HG02763 (cell line): ENCODE results near the gene CAV1.
"Not testable (repeated sequence)": the region's sequence is repeated elsewhere in the genome, so short reads cannot be mapped to it uniquely, and the experiment has no call there.

Experiments used
- ATAC-seq: cut with Tn5 transposase; IDR thresholded peaks from one replicate; pipeline ENCODE4 v1.9.1; 2021; ENCODE audit warnings: mild to moderate bottlenecking, moderate library complexity; ENCODE audit not compliant: unreplicated experiment

The CAV1 gene, protein sequence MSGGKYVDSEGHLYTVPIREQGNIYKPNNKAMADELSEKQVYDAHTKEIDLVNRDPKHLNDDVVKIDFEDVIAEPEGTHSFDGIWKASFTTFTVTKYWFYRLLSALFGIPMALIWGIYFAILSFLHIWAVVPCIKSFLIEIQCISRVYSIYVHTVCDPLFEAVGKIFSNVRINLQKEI

DNA sequence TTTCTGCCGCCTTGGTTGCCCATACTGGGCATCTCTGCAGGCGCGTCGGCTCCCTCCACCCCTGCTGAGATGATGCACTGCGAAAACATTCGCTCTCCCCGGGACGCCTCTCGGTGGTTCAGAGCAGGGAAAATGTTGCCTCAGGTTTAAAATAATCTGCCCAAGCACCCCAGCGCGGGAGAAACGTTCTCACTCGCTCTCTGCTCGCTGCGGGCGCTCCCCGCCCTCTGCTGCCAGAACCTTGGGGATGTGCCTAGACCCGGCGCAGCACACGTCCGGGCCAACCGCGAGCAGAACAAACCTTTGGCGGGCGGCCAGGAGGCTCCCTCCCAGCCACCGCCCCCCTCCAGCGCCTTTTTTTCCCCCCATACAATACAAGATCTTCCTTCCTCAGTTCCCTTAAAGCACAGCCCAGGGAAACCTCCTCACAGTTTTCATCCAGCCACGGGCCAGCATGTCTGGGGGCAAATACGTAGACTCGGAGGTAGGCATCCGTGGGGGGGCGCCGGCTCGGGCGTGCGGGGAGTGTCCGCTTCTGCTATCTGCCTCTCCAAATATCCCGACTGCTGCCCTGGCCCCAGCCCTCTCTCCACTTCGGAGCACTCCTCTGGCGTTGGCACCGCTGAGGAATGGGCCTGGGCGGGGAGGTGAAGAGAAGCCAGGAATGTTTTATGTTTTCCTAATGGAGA lies at the start of gene CAV1:
TSS of gene CAV1 (plus strand) at position 428 of the 689 bp plus-strand sequence. CDS start at position 455, 27 bp downstream.
- ATAC-seq, result no peak

DNA sequence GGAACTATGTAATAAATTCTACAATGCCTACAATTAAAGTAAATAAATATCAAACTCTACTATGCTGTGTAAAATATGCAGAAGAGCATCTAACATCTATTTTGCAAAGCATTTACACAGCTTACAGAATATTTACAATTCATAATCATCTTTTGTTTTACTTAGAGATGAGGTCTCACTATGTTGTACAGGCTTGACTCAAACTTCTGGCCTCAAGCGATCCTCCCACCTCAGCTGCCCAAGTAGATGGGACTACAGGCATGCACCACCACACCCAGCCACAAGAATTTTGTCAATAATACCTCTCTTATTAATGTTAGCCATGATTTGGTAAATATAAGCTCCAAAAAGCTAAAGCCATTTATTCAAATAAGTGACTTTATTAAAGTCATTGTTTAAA lies 47.2 kb upstream of the CAV1 start:
- no peak for ATAC-seq

DNA sequence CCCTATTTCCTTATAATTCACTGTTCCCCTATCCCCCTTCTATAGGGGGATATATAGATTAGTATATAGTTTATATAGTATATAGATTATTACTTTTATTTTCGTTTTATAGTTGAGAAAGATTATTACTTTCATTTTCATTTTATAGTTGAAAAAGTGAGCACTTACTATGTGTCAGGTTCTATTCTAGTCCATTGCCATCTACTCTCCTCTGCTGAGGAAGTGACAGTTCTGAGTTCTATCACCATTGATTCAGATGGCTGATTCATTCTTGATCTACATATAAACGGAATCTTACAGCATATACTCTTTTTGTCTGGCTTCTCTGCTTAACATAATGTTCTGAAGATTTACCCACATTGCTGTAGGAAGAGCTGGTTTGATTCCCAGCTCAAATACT lies 46.0 kb upstream of the CAV1 start:
- no peak for ATAC-seq

DNA sequence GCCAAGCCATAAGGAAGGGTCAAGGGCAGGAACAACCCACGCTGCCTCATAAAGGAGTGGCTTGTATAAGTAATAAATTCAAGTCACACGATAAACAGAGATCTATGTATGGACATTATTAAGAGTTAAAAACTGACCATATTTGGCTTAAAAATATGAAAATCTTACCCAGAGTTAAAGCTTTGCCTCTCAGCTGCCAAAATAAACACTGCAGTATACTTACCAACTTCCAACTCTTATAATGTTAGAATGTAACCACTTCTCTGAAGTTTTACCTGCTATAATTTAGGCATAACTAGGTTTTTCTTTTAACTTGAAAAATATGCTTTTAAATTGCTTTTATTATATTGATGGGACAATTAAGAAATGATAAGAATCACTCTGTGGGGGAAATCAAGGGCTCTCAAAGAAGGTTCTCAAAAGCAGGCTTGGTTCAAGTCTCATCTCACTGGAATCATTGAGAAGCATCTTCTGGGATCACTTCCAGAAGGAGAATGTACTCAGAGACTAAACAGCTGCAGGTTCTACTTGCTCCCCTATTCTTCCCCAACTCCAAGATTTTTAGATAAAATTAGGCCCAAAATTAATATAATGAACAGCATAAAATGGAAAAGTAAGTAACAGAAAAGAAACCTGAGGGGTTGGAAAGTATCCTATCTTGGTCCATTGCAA lies 41.4 kb upstream of the CAV1 start:
- no peak for ATAC-seq

DNA sequence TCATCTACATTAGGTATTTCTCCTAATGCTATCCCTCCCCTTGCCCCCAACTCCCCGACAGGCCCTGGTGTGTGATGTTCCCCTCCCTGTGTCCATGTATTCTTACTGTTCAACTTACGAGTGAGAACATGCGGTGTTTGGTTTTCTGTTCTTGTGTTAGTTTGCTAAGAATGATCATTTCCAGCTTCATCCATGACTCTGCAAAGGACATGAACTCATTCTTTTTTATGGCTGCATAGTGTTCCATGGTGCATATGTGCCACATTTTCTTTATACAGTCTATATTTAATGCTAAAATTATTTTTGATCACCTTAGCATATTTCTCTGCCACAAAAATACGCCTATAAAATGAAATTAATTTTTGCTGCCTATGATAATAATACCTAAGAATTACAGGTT lies 40.4 kb upstream of the CAV1 start:
- ATAC-seq, result not testable (repeated sequence)

DNA sequence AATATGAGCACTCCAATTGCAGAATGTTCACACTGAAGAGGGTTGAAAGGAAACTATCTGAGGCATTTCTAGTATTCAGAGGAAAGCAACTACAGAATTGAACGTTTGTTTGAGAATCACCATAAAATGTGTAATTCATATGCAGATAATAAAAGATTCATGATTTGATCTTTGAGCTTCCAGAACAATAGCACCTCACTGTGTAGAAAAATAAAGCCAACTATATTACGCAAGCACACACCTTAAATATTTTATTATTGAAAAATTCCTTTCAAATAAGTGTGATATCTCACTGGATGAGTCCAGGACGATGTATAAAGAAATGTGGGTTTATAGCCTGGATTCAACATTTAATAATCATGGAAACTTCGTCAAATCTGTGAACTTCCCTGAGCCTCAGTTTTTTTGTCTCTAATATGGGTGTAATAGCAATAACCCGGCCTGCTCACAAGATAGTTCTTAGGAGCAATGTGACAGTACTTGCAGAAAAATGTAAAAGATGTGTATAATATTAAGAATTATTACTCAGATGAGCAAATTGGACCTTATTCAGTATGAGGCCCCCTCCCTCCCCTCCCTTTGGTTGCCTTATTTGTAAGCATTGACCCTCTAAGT lies 36.8 kb upstream of the CAV1 start:
- no peak for ATAC-seq

DNA sequence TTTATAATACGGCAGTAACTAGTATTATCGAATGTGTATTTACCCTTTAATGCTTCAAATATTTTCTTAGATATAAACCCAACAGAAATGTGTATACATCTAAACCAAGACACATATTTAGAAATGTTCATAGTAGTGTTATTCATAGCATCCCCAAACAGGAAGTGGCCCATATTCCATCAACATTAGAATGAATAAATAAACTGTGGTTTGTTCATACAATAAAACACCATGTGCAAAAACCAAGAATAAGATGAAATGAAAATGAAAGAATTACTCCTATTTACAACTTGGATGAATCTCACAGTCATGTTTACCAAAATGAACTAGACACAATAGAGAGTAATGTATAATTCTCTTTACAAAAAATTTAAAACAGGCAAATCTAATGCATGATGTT lies 34.5 kb upstream of the CAV1 start:
- ATAC-seq, result no peak

DNA sequence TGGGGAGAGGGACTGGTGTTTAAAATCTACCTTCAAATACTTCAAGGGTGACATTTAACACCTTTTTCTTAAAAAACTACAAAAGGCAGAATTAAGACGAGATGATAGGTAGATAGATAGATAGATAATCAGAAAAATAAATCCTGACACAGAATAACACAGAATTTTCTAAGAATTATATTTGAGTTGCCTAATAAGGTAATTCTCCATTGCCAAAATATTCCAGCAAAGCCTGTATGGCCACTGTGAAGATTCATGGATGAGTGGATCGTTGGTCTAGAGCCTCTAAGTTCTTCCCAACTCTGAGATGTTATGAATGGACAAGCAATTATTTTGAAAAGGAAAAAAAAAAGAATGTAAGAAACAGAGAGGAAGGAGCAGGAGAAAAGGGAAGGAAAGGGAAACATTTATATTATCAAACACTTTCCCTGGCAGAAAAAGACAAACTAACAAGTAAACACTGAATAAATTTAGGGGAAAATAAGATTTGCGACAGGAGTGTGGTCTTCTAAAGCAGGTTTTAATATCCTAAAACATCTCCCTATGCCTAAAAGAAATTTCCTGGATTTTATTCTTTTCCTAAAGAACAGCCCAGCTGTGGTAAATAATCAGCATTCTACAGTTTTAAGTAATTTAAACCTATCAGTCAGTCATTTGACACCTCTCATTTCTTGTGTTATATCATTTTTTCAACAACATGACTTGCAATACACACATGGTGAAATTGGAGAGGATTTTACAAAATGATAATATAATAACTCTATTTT lies 32.8 kb upstream of the CAV1 start:
- no peak for ATAC-seq

DNA sequence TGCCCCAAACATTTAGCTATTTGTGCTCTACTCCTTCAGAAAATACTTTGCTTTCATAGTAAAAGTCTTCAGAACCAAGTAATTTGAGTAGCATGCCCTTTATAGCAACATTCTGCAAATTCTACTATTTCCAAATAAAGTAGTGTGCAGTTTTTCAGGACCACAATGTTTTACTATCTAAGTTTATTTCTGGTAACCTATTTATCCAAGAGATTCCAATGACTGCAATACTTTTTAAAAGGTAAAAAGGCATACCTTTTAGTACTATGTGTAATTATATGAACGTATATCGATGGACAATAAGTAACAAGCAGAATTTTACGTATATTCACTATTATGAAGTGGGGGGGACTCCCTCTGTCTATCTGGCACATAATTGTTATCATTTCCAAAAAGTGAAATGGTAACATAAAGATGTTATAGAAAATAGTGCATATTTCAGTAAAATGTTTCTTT lies 32.2 kb upstream of the CAV1 start:
- ATAC-seq, result no peak

DNA sequence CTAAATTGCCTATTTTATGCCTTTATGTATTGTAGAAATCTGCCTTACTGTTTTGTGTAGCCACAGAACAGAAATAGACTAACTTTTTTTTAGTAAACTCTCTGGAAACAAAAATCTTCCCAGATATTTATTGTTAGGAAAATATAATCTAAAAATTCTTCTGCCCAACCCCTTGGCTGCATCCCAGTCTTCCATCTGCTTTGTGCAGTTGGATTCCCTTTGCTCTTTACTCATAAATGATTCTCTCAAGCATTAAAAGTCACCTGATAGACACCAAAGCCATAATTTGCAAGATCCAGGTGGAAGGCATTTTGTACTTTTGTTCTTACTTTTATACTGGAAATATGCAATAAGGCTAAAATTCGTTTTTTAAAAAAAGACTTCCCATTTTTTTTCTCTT lies 31.4 kb upstream of the CAV1 start:
- ATAC-seq, result no peak

DNA sequence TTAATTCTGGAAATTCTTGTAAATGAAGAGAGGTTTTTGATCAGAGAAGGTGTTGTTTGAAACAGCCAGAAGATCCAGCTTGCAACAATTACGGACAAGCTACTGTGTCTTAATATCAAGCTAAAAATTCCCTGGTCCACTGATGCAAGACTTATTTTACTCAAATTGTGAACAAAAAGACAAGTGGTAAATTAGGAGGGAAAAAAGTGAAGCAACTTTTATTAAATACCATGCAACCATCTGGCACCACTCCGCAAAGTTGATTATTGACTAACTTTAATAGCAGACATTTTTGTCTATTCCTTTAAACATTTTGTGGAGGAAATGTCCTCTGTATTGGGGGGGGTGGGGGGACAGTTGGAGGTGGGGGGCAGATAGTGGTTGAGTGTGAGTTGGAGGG lies 30.4 kb upstream of the CAV1 start:
- no peak for ATAC-seq

DNA sequence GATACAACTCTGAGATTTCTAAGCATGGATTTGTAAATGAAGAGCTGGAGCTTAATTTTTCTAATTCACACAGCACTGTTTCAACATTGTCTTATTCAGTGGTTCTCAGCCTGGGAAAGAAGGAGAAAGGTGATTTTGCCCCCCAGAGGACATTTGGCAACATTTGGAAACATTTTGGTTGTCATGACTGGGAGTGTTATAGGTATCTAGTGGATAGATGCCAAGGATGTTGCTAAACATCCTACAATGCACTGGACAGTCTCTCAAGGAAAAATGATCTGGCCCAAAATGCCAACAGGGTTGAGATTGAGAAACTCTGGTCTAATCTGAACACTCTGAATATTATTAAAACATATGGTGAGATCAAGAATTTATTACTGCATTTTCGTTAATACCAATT lies 29.1 kb upstream of the CAV1 start:
- ATAC-seq, result no peak

DNA sequence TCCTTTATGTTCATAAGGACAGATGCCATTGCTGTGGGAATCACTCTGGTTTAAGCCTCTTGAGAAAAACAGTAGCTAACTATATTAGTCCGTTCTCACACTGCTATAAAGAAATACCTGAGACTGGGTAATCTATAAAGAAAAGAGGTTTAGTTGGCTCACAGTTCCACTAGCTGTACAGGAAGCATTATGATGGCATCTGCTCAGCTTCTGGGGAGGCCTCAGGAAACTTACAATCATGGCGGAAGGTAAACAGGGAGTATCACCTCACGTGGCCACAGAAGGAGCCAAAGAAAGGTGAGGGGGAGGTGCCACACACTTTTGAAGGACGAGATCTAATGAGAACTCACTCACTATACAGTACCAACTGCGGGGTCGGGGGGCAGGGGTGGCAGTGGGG lies 28.2 kb upstream of the CAV1 start:
- ATAC-seq, result no peak

DNA sequence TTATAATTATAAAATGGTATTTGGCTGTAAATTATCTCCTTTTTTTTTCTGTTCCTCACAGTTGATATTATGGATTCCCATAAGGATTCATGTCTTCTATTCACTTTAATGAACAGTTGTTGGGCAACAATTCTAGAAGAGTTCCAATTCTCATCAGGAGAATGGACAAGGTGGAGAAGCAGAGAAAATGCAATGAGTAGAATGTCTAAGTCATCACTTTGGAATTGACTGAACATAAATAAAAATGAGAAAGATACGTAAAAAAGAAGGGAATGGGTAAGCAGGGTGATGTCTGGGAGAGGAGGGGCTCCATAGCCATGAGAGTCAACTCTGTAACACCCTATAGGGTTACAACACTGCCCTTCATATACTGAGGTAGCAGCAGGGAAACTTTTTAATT lies 27.1 kb upstream of the CAV1 start:
- no peak for ATAC-seq

DNA sequence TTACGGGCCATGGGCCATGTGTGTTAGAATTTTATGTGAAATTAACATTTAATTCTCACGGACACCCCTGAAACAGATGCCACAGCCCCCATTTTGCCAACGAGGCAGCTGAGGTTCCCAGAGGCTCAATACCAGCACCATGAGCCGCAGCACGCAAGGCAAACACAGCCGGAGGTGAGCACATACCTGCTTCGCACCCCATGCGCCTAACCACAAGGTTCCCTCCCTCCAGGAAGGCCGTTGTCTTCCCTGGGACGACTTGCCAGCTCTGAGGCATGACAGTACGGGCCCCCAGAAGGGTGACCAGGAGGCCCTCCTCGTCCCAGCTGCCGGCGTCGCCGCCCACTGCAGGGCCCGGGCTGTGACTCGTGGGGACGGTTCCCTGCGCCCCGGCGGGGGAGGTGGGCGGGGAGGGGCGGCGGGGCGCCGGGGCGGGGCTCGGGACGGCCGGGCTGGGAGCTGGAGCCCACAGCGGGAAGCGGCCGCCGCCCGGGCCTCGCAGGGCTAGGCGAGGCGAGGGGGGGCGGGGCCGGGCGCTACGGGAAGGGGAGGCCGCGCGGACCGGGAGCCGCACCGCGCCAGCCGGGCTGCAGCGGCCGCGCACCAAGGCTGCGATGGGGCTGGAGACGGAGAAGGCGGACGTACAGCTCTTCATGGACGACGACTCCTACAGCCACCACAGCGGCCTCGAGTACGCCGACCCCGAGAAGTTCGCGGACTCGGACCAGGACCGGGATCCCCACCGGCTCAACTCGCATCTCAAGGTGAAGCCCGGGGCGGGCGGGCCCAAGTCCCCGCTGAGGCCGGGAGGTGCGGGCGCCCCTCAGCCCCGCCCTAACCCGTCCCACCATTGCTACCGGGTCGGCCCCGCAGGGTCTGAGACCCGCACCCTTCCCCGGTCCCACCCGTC lies 25.4 kb upstream of the CAV1 start, which contains the start of gene CAV2:
TSS of gene CAV2 (plus strand) at position 571 of the 910 bp plus-strand sequence. CDS start at position 615, 44 bp downstream.
- ATAC-seq, result no peak

DNA sequence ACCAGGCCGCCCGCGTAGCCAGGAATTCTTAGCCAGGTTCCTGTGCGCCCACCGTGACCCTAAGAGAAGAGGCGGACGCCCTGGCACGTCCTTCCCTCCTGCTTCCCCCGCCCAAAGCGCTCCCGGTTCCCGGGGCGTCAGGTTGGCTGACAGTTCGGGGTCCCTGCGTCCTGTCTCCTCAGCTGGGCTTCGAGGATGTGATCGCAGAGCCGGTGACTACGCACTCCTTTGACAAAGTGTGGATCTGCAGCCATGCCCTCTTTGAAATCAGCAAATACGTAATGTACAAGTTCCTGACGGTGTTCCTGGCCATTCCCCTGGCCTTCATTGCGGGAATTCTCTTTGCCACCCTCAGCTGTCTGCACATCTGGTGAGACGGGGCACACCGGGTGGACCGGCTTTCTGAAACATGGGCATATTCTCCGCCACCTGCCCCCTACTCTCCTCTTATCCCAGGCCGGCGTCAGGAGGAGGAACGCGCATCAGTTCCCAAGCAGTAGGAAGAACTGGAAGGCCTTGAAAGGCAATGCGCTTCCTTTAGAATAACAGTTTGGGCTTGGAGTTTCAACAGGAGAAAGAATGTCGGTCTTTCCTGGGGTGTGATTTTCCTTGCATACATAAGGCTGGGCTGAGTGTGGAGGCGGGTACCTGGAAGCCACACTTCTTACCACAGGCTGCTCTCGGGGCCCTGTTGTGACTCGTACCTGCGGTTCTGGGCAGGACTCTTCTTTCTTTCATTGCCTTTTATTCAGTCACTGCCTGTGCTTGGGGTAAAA lies 24.6 kb upstream of the CAV1 start:
- peak; percentile 71 for ATAC-seq

DNA sequence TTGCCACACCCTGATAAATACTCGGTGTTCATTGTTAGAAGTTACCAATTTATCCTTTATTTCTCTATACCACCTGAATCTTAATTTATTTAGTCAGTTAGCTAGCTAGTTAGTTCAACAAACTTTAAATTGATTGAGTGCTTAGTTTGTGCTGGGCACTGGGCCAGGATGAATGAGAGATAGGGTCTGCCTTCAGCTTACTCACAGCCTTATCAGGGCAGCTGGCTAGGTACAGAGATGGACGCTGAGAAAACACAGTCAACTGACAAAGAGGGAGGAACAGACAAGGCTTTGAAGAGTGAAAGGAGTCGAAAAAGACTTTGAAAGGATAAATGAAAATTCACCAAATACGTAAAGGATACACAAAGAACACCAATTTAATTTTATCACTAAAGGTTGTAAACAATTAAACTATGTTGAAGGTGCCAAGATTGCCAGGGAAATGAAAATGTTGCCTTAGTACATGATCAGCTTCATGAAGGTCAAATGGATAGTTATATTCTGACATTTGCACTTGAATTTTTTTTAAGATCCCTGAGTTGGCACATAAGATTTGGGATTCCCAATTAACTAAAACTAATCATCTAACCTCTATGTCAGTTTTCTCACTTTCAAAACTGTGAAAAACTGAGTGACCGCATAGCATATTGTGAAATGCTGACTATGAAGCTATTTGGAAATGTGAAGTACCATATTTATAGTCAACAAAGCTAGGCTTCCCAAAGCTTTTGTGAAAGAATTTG lies 23.2 kb upstream of the CAV1 start:
- ATAC-seq, result no peak
